ENCODE results near the gene ZIM2.

The ZIM2 gene

DNA sequence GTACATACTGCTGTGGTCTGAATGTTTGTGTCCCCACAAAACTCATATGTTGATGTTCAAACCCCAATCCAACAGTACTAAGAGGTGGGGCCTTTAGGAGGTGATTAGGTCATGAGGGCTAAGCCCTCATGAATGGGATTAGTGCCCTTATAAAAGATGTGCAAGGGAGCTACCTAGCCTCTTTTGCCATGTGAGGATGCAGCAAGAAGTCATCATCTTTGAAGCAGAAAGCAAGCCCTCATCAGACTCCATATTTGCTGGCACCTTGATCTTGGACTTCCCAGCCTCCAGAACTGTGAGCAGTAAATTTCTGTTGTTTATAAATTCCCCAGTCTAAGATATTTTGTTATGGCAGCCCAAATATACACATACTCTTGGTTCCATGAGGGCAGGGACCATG is 33.9 kb downstream of the ZIM2 start:
- no peak for DNase-seq (ENCODE audit: low spot score)

DNA sequence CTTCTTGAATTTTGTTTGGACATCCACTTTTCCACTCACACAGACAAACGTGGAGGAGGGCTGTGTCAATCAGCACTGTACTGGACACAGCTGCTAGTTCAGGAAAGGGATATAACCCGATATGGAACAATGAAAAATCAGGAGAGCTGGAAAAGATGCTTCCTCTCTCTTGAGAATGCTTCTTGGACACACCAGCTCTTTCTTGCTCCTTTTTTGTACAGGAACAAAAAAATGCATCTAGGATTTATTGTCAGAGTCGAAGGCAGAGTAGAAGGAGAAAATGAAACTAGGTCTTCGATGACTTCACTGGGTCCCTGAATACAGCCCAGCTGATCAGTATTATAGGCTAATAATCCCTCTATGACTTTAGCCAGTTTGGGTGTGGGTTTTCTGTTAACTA is 62.2 kb downstream of the ZIM2 start:
- no peak for DNase-seq (ENCODE audit: low spot score)

DNA sequence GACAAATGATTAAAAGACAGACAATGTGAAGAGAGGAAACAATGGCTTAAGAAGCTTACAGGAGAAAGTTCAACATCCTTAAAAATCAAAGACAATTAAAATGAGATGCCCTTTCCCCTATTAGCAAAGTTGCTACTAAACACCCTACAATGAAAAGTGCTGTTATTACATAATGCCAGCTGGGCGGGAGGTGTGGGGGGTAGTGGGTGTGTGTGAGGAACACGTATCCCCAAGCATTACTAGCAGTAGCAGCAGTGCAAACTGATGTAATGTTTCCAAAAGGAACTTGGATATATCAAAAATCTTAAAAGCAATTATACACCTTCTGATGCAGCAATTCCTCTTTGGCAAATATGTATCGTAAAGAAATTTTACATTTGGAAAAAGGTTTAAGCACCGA is 70.9 kb downstream of the ZIM2 start:
- DNase-seq (ENCODE audit: low spot score), result peak; percentile 28

DNA sequence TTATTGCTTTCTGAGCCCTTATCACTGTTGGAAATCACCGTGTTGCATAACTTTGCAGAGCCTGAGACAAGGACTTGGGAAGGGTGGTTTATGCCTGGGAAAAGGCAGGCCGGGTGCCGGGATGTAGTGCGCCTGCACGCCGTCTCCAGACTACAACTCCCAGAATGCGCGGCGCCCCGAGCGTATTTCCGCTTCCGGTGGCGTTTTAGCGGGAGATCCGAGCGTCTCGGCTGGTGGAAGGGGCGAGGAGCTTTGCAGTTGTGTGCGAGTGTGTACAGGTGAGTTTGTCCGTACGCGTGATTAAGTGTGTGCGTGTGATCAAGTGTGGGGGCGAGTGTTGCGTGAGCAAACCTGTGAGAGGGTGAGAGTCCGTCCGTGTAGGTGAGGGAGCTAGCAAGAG is 75.4 kb downstream of the ZIM2 start:
- DNase-seq (ENCODE audit: low spot score), result peak; percentile 79

DNA sequence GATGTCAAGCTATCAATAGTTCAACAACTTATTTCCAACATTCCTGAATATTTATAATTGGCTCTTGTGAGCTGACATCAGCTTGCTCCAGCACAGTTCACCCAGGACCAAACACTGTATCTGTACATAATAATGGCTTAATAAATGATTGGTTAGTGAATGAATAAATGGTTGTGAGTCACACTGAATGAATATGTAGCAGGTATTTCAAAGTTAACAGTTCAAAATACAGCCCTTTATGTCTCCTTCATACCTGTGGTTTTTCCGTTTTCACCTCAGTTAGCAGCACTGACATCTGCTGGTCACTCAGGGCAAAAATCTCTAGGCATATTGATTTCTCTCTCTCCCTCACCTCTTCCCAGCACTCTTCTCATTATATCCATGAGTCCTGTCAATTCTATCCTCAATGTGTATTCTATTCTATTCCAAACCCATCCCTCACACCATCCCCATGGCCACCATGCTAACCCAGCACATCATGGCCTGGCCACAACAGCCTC is 76.3 kb downstream of the ZIM2 start:
- no peak for DNase-seq (ENCODE audit: low spot score)

DNA sequence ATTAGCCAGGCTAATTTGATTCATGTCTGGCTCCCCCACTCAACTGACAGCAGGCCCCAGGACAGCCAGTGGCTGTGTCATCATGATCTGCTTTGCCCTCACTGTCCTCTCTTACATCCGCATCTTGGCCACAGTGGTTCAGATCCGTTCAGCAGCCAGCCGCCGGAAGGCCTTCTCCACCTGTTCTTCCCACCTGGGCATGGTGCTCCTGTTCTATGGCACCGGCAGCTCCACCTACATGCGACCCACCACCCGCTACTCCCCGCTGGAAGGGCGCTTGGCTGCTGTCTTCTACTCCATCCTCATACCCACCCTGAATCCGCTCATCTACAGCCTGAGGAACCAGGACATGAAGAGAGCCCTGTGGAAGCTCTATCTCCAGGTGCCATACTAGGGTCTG is 79.7 kb downstream of the ZIM2 start:
- DNase-seq (ENCODE audit: low spot score), result no peak

DNA sequence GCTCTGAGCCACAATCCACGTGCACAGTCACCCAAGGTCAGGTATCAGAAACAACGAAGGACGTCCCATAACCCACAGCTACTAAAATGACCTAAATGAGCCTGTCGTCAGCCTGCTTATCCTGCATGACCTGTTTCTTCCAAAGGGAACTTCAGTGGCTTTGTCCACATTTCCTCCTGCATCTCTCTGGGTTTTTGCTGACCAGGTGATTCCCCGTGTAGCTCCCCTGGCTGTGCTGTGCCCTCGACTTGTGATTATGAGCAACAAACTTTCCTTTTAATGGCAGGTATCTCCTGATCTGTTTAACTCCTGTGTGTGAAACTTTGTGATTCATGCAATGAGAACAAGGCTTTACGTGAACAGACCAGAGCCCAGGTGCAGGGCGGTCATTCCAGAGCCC is 81.0 kb downstream of the ZIM2 start:
- DNase-seq (ENCODE audit: low spot score), result no peak

DNA sequence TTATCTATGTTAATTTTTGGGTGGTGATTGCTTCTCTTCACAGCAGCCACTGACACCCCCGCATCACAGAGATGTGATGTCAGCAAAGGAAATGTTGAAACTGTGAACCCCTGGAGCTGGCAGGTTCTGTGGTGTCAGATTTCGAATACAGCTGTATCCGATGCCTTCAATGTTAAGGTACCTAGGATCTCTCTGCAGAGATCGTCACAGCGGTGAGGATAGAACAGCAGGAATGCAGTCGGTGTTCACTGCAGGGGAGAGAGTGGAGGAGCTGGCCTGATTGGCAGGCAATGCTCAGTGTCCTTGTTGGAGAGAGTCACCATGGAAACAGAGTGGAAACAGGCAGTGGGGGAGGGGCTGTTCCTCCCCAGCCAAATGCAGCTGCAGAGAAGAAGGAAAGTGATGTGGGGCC is 89.4 kb downstream of the ZIM2 start:
- DNase-seq (ENCODE audit: low spot score), result peak; percentile 86

DNA sequence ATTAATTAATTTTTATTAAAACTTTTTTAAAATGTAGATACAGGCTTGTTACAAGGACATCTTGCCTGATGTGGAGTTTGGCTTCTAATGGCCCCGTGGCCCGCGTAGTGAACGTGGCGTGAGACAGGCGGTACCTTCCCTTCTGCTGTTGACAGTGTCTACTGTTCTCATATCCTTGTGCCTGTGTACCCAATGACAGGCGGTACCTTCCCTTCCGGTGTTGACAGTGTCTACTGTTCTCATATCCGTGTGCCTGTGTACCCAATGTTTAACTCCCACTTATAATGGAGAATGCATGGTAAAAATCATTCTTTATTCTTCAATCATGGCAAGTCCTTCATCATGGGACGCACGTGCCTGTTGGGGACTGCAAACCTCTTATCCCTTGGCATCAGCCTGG is 89.9 kb downstream of the ZIM2 start:
- DNase-seq (ENCODE audit: low spot score), result no peak

DNA sequence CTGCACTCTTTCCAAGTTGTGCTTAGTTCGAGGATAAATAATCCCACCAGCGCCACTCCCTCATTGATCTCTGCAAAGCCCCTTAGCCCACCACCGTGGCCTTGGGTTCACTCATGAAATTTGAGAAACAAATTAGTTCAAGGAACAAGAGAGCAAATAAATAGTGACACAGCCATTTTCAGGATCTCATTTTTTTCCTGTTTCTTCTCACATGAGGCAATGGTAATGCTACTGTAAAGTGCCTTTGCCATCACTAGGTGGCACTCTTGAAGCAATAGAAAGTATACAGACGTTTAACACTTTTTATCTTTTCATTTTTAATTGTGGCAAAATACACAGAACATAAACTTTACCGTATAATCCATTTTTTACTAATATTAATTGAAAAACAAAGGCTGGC is 92.1 kb downstream of the ZIM2 start:
- DNase-seq (ENCODE audit: low spot score), result peak; percentile 66

DNA sequence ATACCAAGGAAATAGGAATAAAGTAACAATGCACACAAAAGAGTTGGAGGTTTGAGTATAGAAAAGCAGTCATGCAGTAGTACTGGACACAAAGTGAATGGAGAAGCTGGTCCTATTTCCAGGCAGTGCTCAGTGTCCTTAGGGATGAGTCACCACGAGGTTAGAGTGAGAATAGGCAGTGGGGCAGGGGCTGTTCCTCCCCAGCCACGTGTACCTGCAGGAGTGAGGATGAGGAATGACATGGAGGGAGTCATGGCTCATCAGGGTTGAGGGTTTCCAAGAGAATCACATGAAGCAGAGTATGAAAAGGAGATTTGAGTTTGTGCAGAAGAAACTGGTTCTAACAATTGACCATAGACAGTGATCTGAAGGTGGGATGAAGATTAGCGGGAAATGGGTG is 94.2 kb downstream of the ZIM2 start:
- no peak for DNase-seq (ENCODE audit: low spot score)

DNA sequence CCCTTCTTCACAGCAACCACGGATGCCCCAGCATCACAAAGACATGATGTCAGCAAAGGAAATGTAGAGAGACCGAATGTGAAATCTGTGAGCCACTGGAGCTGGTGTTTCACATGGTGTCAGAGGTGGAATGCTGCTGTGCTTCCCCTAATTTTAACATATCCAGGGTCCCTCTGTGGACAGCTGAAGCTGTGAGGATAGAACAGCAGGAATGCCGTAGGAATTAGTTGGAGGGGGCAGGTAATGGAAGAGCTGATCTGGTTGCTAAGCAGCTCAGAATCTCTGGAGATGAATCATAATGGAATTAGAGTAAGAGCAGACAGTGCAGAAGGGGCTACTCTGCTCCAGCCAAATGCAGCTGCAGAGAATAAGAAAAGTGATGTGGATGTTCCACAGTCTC is 100.0 kb downstream of the ZIM2 start:
- no peak for DNase-seq (ENCODE audit: low spot score)

DNA sequence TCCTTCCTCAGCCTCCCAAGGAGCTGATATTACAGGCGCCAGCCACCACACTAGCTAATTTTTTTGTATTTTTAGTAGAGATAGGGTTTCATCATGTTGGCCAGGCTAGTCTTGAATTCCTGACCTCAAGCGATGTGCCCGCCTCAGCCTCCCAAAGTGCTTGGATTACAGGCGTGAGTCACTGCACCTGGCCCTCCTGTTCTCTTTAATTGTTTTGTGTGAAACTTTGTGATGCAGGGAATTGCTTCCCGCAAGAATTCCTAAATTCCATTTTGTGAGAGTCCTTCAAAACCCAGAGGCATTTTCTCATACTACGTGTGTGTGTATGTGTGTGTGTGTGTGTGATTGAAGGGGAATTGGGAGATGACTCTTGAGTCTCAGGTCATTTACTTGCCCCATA is 104.0 kb downstream of the ZIM2 start:
- no peak for DNase-seq (ENCODE audit: low spot score)

DNA sequence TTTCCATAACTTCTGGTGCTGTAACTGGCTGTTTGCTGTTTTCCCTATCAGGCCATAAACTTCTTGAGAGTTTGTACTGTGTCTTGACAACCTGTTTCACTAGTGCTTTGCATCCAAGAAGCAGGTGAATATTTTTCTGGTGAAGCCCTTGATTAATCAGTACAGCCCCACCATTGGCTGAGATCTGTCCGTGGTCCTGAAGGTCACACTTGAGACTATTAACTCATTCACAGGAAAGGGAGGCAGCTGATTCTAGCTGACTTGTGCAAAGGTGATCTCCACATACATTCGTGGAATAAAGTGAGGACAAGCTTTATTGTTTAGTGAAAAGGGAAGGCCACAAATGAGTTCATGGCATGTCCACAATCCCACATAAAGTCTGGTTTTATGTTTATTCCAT is 107.5 kb downstream of the ZIM2 start:
- DNase-seq (ENCODE audit: low spot score), result no peak

DNA sequence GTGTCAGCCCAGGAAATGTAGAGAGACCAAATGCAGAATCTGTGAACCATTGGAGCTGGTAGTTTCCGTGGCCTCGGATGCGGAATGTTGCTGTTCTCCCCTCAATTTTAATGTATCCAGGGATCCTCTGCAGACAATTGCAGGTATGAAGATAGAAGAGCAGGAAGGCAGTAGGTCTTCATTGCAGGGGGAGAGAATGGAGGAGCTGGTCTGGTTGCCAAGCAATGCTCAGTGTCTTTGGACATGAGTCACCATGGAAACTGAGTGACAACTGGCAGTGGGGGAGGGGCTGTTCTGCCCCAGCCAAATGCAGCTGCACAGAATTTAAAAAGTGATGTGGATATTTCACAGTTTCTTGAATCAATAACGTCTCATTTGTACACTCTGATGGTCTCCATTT is 112.8 kb downstream of the ZIM2 start:
- DNase-seq (ENCODE audit: low spot score), result no peak

DNA sequence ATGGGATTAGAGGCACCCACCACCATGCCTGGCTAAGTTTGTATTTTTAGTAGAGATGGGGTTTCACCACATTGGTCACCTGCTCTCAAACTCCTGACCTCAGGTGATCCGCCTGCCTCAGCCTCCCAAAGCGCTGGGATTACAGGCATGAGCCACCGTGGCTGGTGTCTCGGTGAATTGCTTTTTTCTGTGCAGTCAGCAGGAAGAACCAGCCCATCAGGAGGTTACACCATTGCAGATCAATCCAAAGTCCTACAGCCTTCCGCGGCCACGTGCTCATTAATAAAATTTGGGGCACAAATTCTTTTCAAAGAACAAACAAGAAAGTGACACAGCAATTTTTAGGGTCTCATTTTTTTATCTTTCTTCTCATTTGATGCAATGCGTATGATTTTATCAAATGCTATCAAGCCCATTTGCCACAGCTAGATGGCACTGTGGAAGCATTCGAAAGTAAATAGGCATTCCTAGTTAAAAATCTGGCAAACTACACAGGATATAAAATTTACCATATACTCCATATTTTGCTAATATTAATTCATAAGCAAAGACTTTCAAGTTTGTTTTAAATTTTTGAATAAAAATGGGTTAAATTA is 114.6 kb downstream of the ZIM2 start:
- peak; percentile 74 for DNase-seq (ENCODE audit: low spot score)
